H1 (cell line): Measurements from ENCODE around the gene NR4A2. TPM values are rescaled to one million over a fixed set of nuclear protein-coding genes. Genes with fewer than 3 reads are reported as not detected.
A peak's percentile ranks its signal among the peaks of the same experiment; 100 is the strongest.

Experiments used
- EZH2 ChIP-seq: fragments of 200-600 bp; sonication (generic); IDR thresholded peaks from 2 replicates; pipeline ENCODE4 v1.7.1; 2012; ENCODE audit warnings: low read depth, mild to moderate bottlenecking, moderate library complexity, low read length, inconsistent platforms; ENCODE audit not compliant: severe bottlenecking
- HDAC6 ChIP-seq: IDR thresholded peaks from one replicate; pipeline ENCODE4 v1.7.1; 2012; ENCODE audit warnings: low read depth, mild to moderate bottlenecking, inconsistent platforms, low read length, moderate library complexity
- KDM5A ChIP-seq: fragments of 200-600 bp; IDR thresholded peaks from 2 replicates; pipeline ENCODE4 v1.7.1; 2012; ENCODE audit warnings: mild to moderate bottlenecking, low read length, inconsistent platforms, mixed read lengths
- MAFK ChIP-seq: IDR thresholded peaks from 2 replicates; pipeline ENCODE4 v1.6.1; 2012; ENCODE audit warnings: low read depth, mild to moderate bottlenecking, improper control_type of control experiment, low read length
- PHF8 ChIP-seq: fragments of 200-600 bp; sonication (generic); conservative IDR thresholded peaks from 2 replicates; pipeline ENCODE4 v1.7.1; 2012; ENCODE audit warnings: low read depth, mild to moderate bottlenecking, inconsistent platforms, low read length, moderate library complexity
- RBBP5 ChIP-seq: IDR thresholded peaks from 2 replicates; pipeline ENCODE4 v1.7.1; 2012; ENCODE audit warnings: low read depth, mild to moderate bottlenecking, inconsistent platforms, low read length, moderate library complexity, borderline replicate concordance
- YY1 ChIP-seq: IDR thresholded peaks from 2 replicates; pipeline ENCODE4 v1.6.1; 2011; ENCODE audit warnings: low read depth, mild to moderate bottlenecking, low read length
- polyA plus RNA-seq, 7 experiments: library from polyadenylated mRNA; depleted of rRNA in 3 of 7; stranded (reverse) in 5 of 7; unstranded in 2 of 7; fragments of >200 nt in 5 of 7; fragments of 200-250 nt in 2 of 7; gene quantifications; 1 replicate in 5 of 7; 2 replicates in 1 of 7; 4 replicates in 1 of 7; pipeline versions ENCODE4 v1.2.1 to v1.2.3, GENCODE V29; 2011 to 2013; ENCODE audit warnings: missing spikeins in 2 of 7, mixed read lengths in 2 of 7
- total RNA-seq: library from RNA; stranded (reverse); fragmentation: NEBNext Ultra II Directional; extraction: Animal tissue kit (Norgen Biotek cat#: 25700); gene quantifications from 2 replicates; pipeline ENCODE4 v1.2.1, GENCODE V29; 2021
- TF ChIP-seq, protein P1 (sequence below): IDR thresholded peaks from 2 replicates; pipeline ENCODE4 v1.6.1; 2011; ENCODE audit warnings: low read depth, mild to moderate bottlenecking, low read length; ENCODE audit not compliant: insufficient read depth

NR4A2 gene
- total and polyA plus RNA-seq, 2 of the 8 experiments (the other 6 are each of a cell fraction or from before 2014, with no cell fraction given): 0.15 to 1.7 TPM

DNA sequence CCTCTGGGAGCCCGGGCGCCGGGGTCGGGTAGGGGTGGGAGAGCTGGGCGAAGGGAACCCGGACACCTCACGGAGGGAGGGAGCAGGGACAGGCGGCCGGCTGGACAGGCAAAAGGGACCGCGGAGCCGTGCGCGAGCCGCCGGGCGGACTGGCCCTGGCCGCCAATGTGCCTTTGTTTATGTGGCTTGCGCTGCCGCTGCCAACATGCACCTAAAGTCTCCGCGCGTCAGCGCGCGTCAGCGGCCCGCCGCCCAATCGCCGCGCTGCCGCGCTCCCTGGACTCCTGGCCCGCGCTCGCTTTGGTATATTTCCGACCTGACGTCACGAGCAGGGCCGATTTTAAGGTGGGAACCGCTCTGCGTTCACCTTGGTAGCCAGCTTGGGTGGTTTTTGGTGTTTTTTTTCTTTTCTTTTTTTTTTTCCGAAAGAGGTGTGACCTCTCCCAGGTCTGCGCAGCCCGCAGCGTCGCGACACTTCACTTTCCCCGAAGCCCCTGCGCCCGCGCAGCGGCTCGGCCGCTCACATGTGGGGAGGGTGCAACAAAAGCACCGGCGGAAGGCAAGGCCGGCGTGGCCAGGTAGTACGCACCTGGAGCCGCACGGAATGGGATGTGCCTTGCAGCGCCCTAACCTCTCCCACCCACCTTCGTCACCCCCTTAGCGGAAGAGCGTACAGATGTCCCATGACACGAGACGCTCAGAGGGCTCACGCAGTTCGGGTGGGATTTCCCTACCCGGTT, at the start of gene NR4A2 (continued):
- TF ChIP-seq MAFK (no peak), EZH2 (no peak), HDAC6 (no peak), KDM5A (no peak), PHF8 (0 out of 2 replicates have a peak, but pooled peaks have one; percentile 27), YY1 (peak; percentile 68; the same call in 1 of the 2 replicates), RBBP5 (peak; percentile 97)
- TF ChIP-seq, protein P1, sequence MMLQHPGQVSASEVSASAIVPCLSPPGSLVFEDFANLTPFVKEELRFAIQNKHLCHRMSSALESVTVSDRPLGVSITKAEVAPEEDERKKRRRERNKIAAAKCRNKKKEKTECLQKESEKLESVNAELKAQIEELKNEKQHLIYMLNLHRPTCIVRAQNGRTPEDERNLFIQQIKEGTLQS: no peak
- TF ChIP-seq, all 59 proteins: peak for 19
